ENCODE results near the gene TDRD12. TPM values are rescaled to one million over a fixed set of nuclear protein-coding genes. Genes with fewer than 3 reads are reported as not detected.

TDRD12 gene
- total and polyA plus RNA-seq, 2 of the 13 experiments (the other 11 are each of a cell fraction or from before 2014, with no cell fraction given), result 0.03 to 0.40 TPM

DNA sequence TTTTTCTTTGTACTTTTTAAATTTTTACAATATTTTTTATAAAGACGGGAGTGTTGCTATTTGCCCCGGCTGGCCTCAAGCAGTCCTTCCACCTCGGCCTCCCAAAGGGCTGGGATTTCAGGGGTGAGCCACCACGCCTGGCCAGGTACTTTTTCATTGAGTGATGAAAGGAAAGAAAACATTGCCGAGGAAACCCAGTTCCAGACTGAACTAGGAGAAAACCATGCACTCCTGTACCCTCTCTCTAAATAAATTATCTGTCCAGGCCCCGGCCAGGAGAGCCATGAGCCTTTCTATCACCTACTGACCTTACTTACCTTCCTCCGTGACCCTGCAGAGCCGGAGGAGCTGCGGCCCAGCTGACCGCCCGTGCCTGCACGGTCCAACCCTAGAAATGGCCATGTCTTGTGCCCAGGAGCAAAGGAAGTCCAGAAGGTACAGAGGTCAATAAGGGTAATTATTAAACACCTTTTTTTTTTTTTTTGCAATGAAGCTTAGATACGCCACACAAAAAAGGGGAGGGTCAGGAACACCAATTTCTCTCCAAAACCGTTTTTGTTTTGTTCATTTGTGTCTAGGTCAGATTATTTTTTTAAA lies 149.9 kb downstream of the TDRD12 start, which contains the start of gene SLC7A9 (continued):
- TF ChIP-seq, protein P1, sequence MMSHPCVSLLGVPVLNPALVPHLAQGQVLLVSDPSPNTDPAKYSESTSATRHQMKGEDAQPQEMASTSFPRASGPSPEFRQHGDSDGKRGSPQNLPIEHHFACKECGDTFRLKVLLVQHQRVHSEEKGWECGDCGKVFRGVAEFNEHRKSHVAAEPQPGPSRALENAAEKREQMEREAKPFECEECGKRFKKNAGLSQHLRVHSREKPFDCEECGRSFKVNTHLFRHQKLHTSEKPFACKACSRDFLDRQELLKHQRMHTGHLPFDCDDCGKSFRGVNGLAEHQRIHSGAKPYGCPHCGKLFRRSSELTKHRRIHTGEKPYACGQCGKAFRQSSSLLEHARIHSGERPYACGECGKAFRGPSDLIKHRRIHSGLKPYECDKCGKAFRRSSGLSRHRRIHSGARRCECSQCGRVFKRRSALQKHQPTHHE (CRISPR knock-in tag; IDR thresholded peaks at IDR 0.05; ENCODE audit: borderline replicate concordance), result no peak
- TF ChIP-seq DMAP1 (CRISPR knock-in tag; IDR thresholded peaks at IDR 0.05) (no peak), ZKSCAN8 (CRISPR knock-in tag; IDR thresholded peaks at IDR 0.05; ENCODE audit: borderline replicate concordance) (no peak), SOX6 (IDR thresholded peaks at IDR 0.05) (no peak), SOX6 (CRISPR knock-in tag; IDR thresholded peaks at IDR 0.05) (no peak), ZNF124 (CRISPR knock-in tag; IDR thresholded peaks at IDR 0.05) (no peak), RFX5 (IDR thresholded peaks at IDR 0.05; ENCODE audit: low read depth, low read length) (no peak), NCOR1 (IDR thresholded peaks at IDR 0.05; ENCODE audit: borderline replicate concordance, low read length) (0 out of 2 replicates have a peak, but pooled peaks have one; percentile 61), KDM1A (CRISPR knock-in tag; IDR thresholded peaks at IDR 0.05) (no peak), GABPB1 (CRISPR knock-in tag; IDR thresholded peaks at IDR 0.05) (peak; percentile 9; the same call in 1 of the 2 replicates), JARID2 (CRISPR knock-in tag; IDR thresholded peaks at IDR 0.05; ENCODE audit: insufficient replicate concordance) (no peak), RFX3 (CRISPR knock-in tag; IDR thresholded peaks at IDR 0.05) (no peak), YY1 (IDR thresholded peaks at IDR 0.05; ENCODE audit: insufficient read depth, insufficient replicate concordance, low read depth, low read length) (peak; percentile 30)
- TF ChIP-seq, protein P2, sequence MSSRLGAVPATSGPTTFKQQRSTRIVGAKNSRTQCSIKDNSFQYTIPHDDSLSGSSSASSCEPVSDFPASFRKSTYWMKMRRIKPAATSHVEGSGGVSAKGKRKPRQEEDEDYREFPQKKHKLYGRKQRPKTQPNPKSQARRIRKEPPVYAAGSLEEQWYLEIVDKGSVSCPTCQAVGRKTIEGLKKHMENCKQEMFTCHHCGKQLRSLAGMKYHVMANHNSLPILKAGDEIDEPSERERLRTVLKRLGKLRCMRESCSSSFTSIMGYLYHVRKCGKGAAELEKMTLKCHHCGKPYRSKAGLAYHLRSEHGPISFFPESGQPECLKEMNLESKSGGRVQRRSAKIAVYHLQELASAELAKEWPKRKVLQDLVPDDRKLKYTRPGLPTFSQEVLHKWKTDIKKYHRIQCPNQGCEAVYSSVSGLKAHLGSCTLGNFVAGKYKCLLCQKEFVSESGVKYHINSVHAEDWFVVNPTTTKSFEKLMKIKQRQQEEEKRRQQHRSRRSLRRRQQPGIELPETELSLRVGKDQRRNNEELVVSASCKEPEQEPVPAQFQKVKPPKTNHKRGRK (CRISPR knock-in tag; IDR thresholded peaks at IDR 0.05), result no peak
- TF ChIP-seq, protein P3, sequence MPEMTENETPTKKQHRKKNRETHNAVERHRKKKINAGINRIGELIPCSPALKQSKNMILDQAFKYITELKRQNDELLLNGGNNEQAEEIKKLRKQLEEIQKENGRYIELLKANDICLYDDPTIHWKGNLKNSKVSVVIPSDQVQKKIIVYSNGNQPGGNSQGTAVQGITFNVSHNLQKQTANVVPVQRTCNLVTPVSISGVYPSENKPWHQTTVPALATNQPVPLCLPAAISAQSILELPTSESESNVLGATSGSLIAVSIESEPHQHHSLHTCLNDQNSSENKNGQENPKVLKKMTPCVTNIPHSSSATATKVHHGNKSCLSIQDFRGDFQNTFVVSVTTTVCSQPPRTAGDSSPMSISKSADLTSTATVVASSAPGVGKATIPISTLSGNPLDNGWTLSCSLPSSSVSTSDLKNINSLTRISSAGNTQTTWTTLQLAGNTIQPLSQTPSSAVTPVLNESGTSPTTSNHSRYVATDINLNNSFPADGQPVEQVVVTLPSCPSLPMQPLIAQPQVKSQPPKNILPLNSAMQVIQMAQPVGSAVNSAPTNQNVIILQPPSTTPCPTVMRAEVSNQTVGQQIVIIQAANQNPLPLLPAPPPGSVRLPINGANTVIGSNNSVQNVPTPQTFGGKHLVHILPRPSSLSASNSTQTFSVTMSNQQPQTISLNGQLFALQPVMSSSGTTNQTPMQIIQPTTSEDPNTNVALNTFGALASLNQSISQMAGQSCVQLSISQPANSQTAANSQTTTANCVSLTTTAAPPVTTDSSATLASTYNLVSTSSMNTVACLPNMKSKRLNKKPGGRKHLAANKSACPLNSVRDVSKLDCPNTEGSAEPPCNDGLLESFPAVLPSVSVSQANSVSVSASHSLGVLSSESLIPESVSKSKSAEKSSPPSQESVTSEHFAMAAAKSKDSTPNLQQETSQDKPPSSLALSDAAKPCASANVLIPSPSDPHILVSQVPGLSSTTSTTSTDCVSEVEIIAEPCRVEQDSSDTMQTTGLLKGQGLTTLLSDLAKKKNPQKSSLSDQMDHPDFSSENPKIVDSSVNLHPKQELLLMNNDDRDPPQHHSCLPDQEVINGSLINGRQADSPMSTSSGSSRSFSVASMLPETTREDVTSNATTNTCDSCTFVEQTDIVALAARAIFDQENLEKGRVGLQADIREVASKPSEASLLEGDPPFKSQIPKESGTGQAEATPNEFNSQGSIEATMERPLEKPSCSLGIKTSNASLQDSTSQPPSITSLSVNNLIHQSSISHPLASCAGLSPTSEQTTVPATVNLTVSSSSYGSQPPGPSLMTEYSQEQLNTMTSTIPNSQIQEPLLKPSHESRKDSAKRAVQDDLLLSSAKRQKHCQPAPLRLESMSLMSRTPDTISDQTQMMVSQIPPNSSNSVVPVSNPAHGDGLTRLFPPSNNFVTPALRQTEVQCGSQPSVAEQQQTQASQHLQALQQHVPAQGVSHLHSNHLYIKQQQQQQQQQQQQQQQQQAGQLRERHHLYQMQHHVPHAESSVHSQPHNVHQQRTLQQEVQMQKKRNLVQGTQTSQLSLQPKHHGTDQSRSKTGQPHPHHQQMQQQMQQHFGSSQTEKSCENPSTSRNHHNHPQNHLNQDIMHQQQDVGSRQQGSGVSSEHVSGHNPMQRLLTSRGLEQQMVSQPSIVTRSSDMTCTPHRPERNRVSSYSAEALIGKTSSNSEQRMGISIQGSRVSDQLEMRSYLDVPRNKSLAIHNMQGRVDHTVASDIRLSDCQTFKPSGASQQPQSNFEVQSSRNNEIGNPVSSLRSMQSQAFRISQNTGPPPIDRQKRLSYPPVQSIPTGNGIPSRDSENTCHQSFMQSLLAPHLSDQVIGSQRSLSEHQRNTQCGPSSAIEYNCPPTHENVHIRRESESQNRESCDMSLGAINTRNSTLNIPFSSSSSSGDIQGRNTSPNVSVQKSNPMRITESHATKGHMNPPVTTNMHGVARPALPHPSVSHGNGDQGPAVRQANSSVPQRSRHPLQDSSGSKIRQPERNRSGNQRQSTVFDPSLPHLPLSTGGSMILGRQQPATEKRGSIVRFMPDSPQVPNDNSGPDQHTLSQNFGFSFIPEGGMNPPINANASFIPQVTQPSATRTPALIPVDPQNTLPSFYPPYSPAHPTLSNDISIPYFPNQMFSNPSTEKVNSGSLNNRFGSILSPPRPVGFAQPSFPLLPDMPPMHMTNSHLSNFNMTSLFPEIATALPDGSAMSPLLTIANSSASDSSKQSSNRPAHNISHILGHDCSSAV (CRISPR knock-in tag; IDR thresholded peaks at IDR 0.05; ENCODE audit: borderline replicate concordance), result no peak
- TF ChIP-seq, protein P4, sequence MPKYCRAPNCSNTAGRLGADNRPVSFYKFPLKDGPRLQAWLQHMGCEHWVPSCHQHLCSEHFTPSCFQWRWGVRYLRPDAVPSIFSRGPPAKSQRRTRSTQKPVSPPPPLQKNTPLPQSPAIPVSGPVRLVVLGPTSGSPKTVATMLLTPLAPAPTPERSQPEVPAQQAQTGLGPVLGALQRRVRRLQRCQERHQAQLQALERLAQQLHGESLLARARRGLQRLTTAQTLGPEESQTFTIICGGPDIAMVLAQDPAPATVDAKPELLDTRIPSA (CRISPR knock-in tag; IDR thresholded peaks at IDR 0.05; ENCODE audit: borderline replicate concordance), result no peak
- TF ChIP-seq, protein P5, sequence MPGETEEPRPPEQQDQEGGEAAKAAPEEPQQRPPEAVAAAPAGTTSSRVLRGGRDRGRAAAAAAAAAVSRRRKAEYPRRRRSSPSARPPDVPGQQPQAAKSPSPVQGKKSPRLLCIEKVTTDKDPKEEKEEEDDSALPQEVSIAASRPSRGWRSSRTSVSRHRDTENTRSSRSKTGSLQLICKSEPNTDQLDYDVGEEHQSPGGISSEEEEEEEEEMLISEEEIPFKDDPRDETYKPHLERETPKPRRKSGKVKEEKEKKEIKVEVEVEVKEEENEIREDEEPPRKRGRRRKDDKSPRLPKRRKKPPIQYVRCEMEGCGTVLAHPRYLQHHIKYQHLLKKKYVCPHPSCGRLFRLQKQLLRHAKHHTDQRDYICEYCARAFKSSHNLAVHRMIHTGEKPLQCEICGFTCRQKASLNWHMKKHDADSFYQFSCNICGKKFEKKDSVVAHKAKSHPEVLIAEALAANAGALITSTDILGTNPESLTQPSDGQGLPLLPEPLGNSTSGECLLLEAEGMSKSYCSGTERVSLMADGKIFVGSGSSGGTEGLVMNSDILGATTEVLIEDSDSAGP (CRISPR knock-in tag; IDR thresholded peaks at IDR 0.05; ENCODE audit: borderline replicate concordance), result no peak

Data from HepG2 (cell line).